ENCODE results near the gene GYS2.
A peak's percentile ranks its signal among the peaks of the same experiment; 100 is the strongest.

The GYS2 gene

GRCh38 chr12:21502164-21502496, 102.5 kb downstream of the GYS2 start:
- in situ Hi-C loops (cut with MboI; ENCODE audit: low pct_unique_long_range_greater_than_20kb, low sequenced_read_pairs, unreplicated experiment) = loop anchor here (10.0 kb wide), 1 partner anchor 143 kb away; no protein-coding TSS in a partner anchor
- TF ChIP-seq, protein P1, sequence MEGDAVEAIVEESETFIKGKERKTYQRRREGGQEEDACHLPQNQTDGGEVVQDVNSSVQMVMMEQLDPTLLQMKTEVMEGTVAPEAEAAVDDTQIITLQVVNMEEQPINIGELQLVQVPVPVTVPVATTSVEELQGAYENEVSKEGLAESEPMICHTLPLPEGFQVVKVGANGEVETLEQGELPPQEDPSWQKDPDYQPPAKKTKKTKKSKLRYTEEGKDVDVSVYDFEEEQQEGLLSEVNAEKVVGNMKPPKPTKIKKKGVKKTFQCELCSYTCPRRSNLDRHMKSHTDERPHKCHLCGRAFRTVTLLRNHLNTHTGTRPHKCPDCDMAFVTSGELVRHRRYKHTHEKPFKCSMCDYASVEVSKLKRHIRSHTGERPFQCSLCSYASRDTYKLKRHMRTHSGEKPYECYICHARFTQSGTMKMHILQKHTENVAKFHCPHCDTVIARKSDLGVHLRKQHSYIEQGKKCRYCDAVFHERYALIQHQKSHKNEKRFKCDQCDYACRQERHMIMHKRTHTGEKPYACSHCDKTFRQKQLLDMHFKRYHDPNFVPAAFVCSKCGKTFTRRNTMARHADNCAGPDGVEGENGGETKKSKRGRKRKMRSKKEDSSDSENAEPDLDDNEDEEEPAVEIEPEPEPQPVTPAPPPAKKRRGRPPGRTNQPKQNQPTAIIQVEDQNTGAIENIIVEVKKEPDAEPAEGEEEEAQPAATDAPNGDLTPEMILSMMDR (IDR thresholded peaks at IDR 0.05; ENCODE audit: extremely low read depth, insufficient read depth, missing control alignments) = no peak
- peak; percentile 18 for DNase-seq (ENCODE audit: low spot score)

GRCh38 chr12:21501258-21502163, 103.1 kb downstream of the GYS2 start, which contains the start of the genes GOLT1B and RECQL:
GOLT1B (plus strand) TSS chr12:21501789; CDS start chr12:21501924, 135 bp downstream.
RECQL (minus strand) TSS chr12:21501635; CDS start chr12:21499570, 2,065 bp downstream.
- in situ Hi-C loops (cut with MboI; ENCODE audit: low pct_unique_long_range_greater_than_20kb, low sequenced_read_pairs, unreplicated experiment) = loop anchor here (10.0 kb wide), 1 partner anchor 143 kb away; no protein-coding TSS in a partner anchor
- peak; percentile 90 for DNase-seq (ENCODE audit: low spot score)
- TF ChIP-seq, protein P1 (IDR thresholded peaks at IDR 0.05; ENCODE audit: extremely low read depth, insufficient read depth, missing control alignments) = no peak

- in situ Hi-C loops (cut with MboI; ENCODE audit: low pct_unique_long_range_greater_than_20kb, low sequenced_read_pairs, unreplicated experiment) = loop anchor here (10.0 kb wide), 1 partner anchor 144 kb away; no protein-coding TSS in a partner anchor
- TF ChIP-seq, protein P1 (IDR thresholded peaks at IDR 0.05; ENCODE audit: extremely low read depth, insufficient read depth, missing control alignments) = no peak
- DNase-seq (ENCODE audit: low spot score) = peak; percentile 5
Measured at GRCh38 chr12:21500786-21501257, 103.8 kb downstream of the GYS2 start.

GRCh38 chr12:21499765-21500164, 104.9 kb downstream of the GYS2 start:
- no peak for DNase-seq (ENCODE audit: low spot score)
- in situ Hi-C loops (cut with MboI; ENCODE audit: low pct_unique_long_range_greater_than_20kb, low sequenced_read_pairs, unreplicated experiment) = loop anchor here (10.0 to 25.0 kb wide), 2 partner anchors 145 to 963 kb away; no protein-coding TSS in a partner anchor
- TF ChIP-seq, protein P1 (IDR thresholded peaks at IDR 0.05; ENCODE audit: extremely low read depth, insufficient read depth, missing control alignments) = no peak

Data from GM13977 (cell line).